AG10803 (cell line): Measurements from ENCODE around the gene SLC7A10.
A peak's percentile ranks its signal among the peaks of the same experiment; 100 is the strongest.
"Not testable (repeated sequence)": the region's sequence is repeated elsewhere in the genome, so short reads cannot be mapped to it uniquely, and the experiment has no call there.

Experiments
- DNase-seq: peaks from one replicate; pipeline ENCODE4 v3.0.0; 2010; ENCODE audit warnings: low read depth
- H3K4me3 ChIP-seq: 2 replicates; pipeline ENCODE4 v1.5.1; 2011; ENCODE audit warnings: mild to moderate bottlenecking, low read length, control low read depth
- TF ChIP-seq, protein P1 (sequence below): conservative IDR thresholded peaks from 2 replicates; pipeline ENCODE4 v1.5.1; 2011; ENCODE audit warnings: mild to moderate bottlenecking, low read length, control low read depth, inconsistent platforms

SLC7A10 gene

DNA sequence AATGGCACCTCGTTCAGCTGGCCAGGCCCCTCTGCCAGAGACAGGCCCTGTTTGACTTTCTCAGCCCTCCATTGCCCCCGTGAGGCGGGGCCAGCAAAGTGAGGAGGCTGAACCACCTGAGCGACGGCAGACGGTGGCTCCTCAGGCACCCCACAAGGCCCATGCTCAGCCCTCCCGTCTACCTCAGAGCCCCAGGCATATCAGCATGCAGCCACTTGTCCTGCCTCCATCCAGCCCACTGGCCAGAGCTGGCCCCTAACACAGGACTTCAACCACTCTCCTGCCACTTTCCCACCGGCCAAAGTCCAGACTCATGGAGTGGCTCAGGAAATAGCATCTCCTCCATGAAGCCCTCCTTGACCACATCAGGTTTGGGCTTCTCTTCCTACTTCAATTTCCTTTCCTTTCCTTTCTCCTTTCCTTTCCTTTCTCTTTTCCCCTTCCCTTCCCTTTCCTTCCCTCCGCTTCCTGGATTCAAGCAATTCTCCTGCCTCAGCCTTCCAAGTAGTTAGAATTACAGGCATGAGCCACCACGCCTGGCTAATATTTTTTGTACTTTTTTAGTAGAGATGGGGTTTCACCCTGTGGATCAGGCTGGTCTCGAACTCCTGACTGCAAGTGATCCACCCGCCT lies 9.3 kb downstream of the SLC7A10 start:
- H3K4me3 ChIP-seq, result no peak overlapping the region
- no peak for DNase-seq
- TF ChIP-seq, protein P1, sequence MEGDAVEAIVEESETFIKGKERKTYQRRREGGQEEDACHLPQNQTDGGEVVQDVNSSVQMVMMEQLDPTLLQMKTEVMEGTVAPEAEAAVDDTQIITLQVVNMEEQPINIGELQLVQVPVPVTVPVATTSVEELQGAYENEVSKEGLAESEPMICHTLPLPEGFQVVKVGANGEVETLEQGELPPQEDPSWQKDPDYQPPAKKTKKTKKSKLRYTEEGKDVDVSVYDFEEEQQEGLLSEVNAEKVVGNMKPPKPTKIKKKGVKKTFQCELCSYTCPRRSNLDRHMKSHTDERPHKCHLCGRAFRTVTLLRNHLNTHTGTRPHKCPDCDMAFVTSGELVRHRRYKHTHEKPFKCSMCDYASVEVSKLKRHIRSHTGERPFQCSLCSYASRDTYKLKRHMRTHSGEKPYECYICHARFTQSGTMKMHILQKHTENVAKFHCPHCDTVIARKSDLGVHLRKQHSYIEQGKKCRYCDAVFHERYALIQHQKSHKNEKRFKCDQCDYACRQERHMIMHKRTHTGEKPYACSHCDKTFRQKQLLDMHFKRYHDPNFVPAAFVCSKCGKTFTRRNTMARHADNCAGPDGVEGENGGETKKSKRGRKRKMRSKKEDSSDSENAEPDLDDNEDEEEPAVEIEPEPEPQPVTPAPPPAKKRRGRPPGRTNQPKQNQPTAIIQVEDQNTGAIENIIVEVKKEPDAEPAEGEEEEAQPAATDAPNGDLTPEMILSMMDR, result no peak

DNA sequence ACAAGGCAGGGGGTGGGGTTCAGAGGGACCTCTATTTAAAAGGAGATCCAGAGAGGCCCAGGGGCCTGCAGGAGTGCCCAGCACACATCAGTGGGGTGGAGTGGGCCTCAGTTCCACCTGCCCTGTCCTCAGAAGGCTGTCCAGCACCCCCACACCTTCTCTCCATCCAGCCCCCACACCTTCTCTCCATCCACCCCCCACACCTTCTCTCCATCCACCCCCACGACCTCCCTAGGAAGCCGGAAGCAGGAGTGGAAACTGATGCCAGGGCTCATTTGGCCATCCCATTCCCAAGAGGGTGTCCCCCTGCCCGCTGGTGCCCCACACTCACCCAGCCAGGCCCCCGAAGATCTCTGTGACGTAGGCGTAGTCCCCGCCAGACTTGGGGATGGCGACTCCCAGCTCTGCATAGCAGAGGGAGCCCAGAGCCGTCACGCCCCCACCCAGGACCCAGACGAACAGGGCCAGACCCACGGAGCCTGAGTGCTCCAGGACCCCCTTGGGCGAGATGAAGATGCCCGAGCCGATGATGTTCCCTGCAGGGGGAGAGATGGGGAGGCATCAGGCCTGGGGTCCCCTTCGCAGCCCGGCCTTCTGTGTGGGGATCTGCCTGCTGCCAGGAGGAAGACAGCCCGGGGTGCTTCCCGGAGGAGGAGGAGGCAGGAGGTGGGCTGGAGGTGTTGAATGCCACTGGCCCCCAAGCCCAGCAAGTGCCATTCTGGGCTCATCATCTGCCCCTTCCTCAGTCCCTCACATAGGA lies 10.0 kb downstream of the SLC7A10 start:
- no peak overlapping the region for H3K4me3 ChIP-seq
- TF ChIP-seq, protein P1, result no peak
- no peak for DNase-seq

DNA sequence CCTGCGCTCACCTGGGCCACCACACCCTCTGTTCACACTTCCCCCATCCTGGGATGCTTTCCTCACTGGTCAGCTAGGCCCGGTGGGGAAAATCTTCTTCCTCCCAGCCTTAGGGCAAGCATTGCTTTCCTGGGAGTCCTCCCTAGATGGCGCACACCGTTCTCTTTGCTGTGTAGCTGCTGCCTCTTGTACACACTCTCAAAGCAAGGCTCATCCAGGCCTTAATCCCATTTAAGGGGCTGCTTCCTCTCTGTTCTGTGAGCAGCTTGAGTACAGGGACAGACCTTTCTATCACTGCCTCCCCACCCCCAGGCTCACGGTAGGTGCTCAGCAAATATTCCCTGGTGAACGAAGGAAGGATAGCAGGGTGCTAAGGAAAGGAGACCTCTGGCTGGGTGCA lies 11.1 kb downstream of the SLC7A10 start:
- TF ChIP-seq, protein P1, result peak; percentile 43
- H3K4me3 ChIP-seq, result no peak overlapping the region
- DNase-seq, result peak; percentile 15

DNA sequence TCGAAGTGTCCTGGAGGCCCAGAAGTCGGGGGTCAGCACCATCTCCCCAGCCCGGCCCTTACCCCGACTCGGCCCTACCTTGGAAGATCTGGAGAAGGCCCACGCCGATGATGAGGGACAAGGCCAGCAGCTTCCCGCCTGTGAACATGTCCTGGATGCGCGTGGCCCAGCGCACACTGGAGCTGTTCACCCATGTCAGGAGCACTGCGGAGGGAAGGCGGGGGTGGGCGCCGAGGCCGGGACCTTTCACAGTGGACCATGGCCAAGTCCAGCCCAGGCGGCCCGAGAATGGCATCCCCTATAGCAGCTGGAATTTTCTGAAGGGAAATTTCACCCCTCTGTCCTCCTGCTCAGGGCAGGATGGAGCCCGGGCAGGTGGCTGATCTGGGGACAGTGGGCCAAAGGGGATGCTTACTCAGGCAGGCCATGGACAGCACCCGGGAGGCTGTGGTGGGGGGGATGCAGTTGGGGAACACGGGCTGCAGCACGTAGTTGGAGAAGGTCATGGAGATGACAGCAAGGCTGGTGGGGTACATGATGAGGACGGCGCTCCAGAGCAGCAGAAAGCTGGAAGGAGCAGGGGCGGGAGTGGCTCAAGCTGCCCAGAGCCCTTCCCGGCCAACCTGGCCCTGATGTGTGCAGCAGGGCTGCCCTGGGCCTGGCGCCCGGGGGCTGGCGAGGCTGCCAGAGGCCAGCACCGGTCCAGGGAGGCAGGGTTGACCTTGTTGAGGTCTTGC lies 13.0 kb downstream of the SLC7A10 start:
- DNase-seq, result no peak
- H3K4me3 ChIP-seq, result no peak overlapping the region
- TF ChIP-seq, protein P1, result no peak

DNA sequence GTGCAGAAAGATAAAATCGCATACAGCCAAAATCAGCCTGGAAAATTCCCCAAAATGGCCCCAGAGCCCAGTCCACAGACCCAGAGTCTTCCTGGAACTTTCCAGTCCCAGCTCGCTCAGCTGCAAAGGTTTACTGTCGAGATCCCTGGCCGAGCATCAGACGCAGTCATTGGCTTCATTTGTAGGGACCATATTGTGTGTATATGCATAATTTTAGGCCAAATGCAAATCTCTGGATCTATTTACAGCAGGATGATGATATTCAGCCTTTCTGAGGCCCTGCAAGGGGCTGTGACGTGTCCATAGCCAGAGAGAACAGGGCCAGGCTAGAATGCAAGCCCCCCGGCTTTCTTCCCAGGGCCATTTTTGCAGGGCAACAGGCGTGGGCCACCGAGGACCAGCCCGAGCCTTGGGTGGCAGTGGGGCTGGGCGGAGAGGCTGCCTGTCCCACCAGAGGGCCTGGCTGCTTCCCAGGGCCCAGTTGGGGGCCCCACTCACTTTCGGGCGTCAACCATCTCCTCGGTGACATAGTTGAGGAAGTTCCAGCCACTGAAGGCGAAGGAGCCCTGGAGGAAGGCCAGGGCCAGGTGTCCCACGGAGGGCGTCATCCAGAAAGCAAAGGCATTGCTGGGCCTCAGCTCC lies 13.7 kb downstream of the SLC7A10 start:
- TF ChIP-seq, protein P1, result no peak
- no peak overlapping the region for H3K4me3 ChIP-seq
- DNase-seq, result no peak

DNA sequence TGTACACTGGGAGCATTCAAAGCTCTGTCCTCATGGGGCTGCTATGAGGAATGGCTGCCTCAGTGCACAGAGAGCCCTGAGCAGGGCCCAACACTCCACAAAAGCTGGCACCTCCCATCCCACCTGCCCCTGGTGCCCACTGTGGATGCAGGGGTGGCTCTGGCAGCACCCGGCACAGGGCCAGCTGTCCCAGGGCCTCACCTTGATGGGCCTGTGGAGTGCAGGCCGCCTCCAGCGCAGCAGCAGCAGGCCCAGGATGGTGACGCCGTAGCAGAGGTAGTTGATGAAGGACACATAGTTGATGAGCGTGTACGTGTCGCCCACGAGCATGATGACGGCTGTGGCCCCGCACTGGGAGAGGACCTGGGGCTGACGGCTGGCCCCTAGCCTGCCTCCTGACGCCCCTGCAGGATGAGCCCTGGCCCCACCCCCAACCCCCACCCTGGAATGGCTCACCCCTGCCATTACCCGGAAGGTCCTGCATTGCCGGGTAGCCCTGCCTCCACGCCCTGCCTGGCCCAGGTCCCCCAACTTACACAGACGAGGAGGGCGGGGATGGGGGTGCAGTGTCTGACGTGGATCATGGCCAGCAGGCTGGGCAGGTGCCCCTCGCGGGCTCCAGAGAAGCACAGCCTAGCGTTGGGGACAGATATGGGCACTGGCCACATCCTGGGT lies 15.2 kb downstream of the SLC7A10 start:
- no peak overlapping the region for H3K4me3 ChIP-seq
- TF ChIP-seq, protein P1, result no peak
- no peak for DNase-seq

DNA sequence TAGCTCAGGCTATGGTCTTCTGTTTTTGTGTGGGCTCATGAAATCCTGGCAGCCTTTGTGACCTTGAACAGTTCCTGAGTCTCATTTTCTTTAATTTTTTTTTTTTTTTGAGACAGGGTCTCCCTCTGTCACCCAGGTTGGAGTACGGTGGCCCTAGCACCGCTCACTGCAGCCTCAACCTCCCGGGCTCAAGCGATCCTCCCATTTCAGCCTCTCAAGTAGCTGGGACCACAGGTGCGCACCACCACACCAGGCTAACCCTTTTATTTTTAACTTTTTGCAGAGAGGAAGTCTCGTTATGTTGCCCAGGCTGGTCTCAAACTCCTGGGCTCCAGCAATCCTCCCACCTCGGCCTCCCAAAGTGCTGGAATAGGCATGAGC lies 15.8 kb downstream of the SLC7A10 start:
- not testable (repeated sequence) for H3K4me3 ChIP-seq, DNase-seq
